Measurements from ENCODE around the gene TRAPPC10. TPM values are rescaled to one million over a fixed set of nuclear protein-coding genes. Genes with fewer than 3 reads are reported as not detected.

The TRAPPC10 gene
- total and polyA plus RNA-seq, 2 of the 8 experiments (the other 6 are each of a cell fraction or from before 2014, with no cell fraction given), result 18.5 to 29.8 TPM

GRCh38 chr21:43971992-43972255 is 40.2 kb upstream of the TRAPPC10 start:
- Histone ChIP-seq H3K14ac (ENCODE audit: insufficient read length) (no peak overlapping the region), H4K5ac (ENCODE audit: insufficient read length, low read depth, low read length) (no peak overlapping the region), H3K23me2 (ENCODE audit: low read depth, low read length) (peaks cover 7% of the 10 kb centered on the region; the same call in 1 of the 2 replicates), H2BK12ac (ENCODE audit: low read depth, low read length) (no peak overlapping the region), H2BK15ac (ENCODE audit: low read length) (no peak overlapping the region), H3K9ac (replicated peaks in 1 of 4; ENCODE audit: extremely low read depth in 1 of 4, low read depth in 3 of 4, low read length in 3 of 4) (no peak overlapping the region), H4K8ac (ENCODE audit: extremely low read depth, insufficient read depth, low read length) (no peak overlapping the region), H2AK5ac (ENCODE audit: low read depth, low read length) (no peak overlapping the region), H3K36me3 (ENCODE audit: control insufficient read depth in 2 of 4, insufficient read depth in 4 of 4, low read length in 3 of 4) (no peaks in the 10 kb centered on the region), H3K79me2 (ENCODE audit: control insufficient read depth in 1 of 2, insufficient read depth in 2 of 2, low read length in 2 of 2) (no peaks in the 10 kb centered on the region), H4K91ac (replicated peaks; ENCODE audit: insufficient read length, low read length) (no peak overlapping the region), H2AFZ (ENCODE audit: low read length) (no peak overlapping the region), H3K9me3 (ENCODE audit: insufficient read depth in 2 of 2, low read depth in 1 of 2, low read length in 1 of 2) (no peaks in the 10 kb centered on the region), H3K27me3 (replicated peaks in 1 of 4; ENCODE audit: control insufficient read depth in 3 of 4, extremely low read depth in 1 of 4, insufficient read depth in 3 of 4, low read length in 3 of 4) (no peaks in the 10 kb centered on the region), H2BK120ac (replicated peaks; ENCODE audit: low read depth, low read length) (no peak overlapping the region), H3K4ac (replicated peaks; ENCODE audit: insufficient read length, low read depth, low read length) (no peak overlapping the region), H3K56ac (replicated peaks; ENCODE audit: insufficient read length, low read depth, low read length) (no peak overlapping the region), H3K18ac (ENCODE audit: extremely low read depth, low read length) (no peak overlapping the region), H4K20me1 (replicated peaks in 1 of 2; ENCODE audit: control insufficient read depth in 1 of 2, insufficient read depth in 2 of 2, low read length in 2 of 2) (peaks cover 0 to 6% of the 10 kb centered on the region in 2 experiments), H3K79me1 (ENCODE audit: low read depth, low read length) (no peaks in the 10 kb centered on the region), H2BK20ac (ENCODE audit: low read length) (no peak overlapping the region), H3K27ac (ENCODE audit: low read depth, low read length) (no peak overlapping the region), H3K4me1 (replicated peaks in 1 of 4; ENCODE audit: control insufficient read depth in 3 of 4, insufficient read depth in 4 of 4, low read length in 3 of 4) (no peaks in the 10 kb centered on the region; a peak in 1 of 7 replicates), H3K4me3 (ENCODE audit: extremely low read depth in 1 of 4, insufficient read depth in 2 of 4, low read depth in 3 of 4, low read length in 4 of 4) (no peak overlapping the region), H3K23ac (ENCODE audit: insufficient read length) (no peak overlapping the region), H3K4me2 (ENCODE audit: insufficient read depth in 1 of 2, low read depth in 2 of 2, low read length in 2 of 2) (no peak overlapping the region), H2BK5ac (ENCODE audit: low read depth, low read length) (no peak overlapping the region)
- DNase-seq (ENCODE audit: low read depth in 1 of 2, low spot score in 2 of 2) (no peak), FAIRE-seq (no peak)
- POLR2A ChIA-PET (ENCODE audit: partially characterized antibody), result no interaction called here
- CTCF ChIA-PET (ENCODE audit: partially characterized antibody), result interaction anchor here (1.0 to 1.5 kb wide), 2 partner anchors 10 to 160 kb away, joined by 3 to 8 read pairs; no protein-coding TSS in a partner anchor
- 95% methylated on average over 11 of the region's 11 CpGs; no CpG with 5 or more reads in 1 of the 2 experiments for WGBS, 2 experiments (ENCODE audit: extremely low coverage in 1 of 2, insufficient coverage in 1 of 2, insufficient read length in 1 of 2, insufficient replicate concordance in 2 of 2, low coverage in 1 of 2, low lambda C conversion rate in 2 of 2, missing lambda C conversion rate in 1 of 2)
- no peak for TF ChIP-seq EGR1 (IDR thresholded peaks at IDR 0.05; ENCODE audit: borderline replicate concordance, low read depth, low read length)
- TF ChIP-seq SUZ12 (IDR thresholded peaks at IDR 0.05; ENCODE audit: low read length), result no peak
- no peak for TF ChIP-seq ZNF274 (IDR thresholded peaks at IDR 0.05; ENCODE audit: borderline replicate concordance, extremely low read depth, low read length)
- TF ChIP-seq RFX5 (IDR thresholded peaks at IDR 0.05; ENCODE audit: borderline replicate concordance, low read depth, low read length), result no peak
- TF ChIP-seq JUND (IDR thresholded peaks at IDR 0.05; ENCODE audit: low read length), result no peak
- no peak for TF ChIP-seq CTCF (IDR thresholded peaks at IDR 0.05; ENCODE audit: control extremely low read depth in 1 of 3, insufficient read depth in 1 of 3, low read depth in 1 of 3, low read length in 3 of 3)
- no peak for TF ChIP-seq KDM5A (IDR thresholded peaks at IDR 0.05; ENCODE audit: low read length)
- no peak for TF ChIP-seq HDAC2 (IDR thresholded peaks at IDR 0.05; ENCODE audit: borderline replicate concordance in 1 of 2, low read depth in 2 of 2, low read length in 2 of 2)
- no peak for TF ChIP-seq YY1 (IDR thresholded peaks at IDR 0.05; ENCODE audit: low read depth, low read length)
- no peak for TF ChIP-seq SP2 (IDR thresholded peaks at IDR 0.05; ENCODE audit: low read length)
- no peak for TF ChIP-seq NANOG (IDR thresholded peaks at IDR 0.05; ENCODE audit: insufficient read depth, low read depth, low read length, poor library complexity, severe bottlenecking)
- no peak for TF ChIP-seq SAP30 (IDR thresholded peaks at IDR 0.05; ENCODE audit: insufficient read depth, insufficient replicate concordance, low read length)
